ENCODE measurements around the gene HECTD1.
"Not testable (repeated sequence)": the region's sequence is repeated elsewhere in the genome, so short reads cannot be mapped to it uniquely, and the experiment has no call there.

HECTD1 gene

GRCh38 chr14:31194661-31195060 is 12.9 kb downstream of the HECTD1 start:
- DNase-seq (ENCODE audit: low read depth, low spot score) = no peak

- no peak for DNase-seq (ENCODE audit: low read depth, low spot score)
Observed at GRCh38 chr14:31194095-31194494, 13.5 kb downstream of the HECTD1 start.

GRCh38 chr14:31192544-31192943 is 15.0 kb downstream of the HECTD1 start:
- not testable (repeated sequence) for DNase-seq (ENCODE audit: low read depth, low spot score)

- no peak for DNase-seq (ENCODE audit: low read depth, low spot score)
Observed at GRCh38 chr14:31190717-31191263, 16.8 kb downstream of the HECTD1 start.

GRCh38 chr14:31190219-31190603 is 17.4 kb downstream of the HECTD1 start:
- no peak for DNase-seq (ENCODE audit: low read depth, low spot score)

GRCh38 chr14:31189346-31190218 is 18.0 kb downstream of the HECTD1 start:
- DNase-seq (ENCODE audit: low read depth, low spot score) = no peak

GRCh38 chr14:31188744-31189143 is 18.8 kb downstream of the HECTD1 start:
- DNase-seq (ENCODE audit: low read depth, low spot score) = no peak

- not testable (repeated sequence) for DNase-seq (ENCODE audit: low read depth, low spot score)
Observed at GRCh38 chr14:31182016-31182415, 25.6 kb downstream of the HECTD1 start.

GRCh38 chr14:31181271-31181670 is 26.3 kb downstream of the HECTD1 start:
- no peak for DNase-seq (ENCODE audit: low read depth, low spot score)

GRCh38 chr14:31180299-31181051 is 27.1 kb downstream of the HECTD1 start:
- DNase-seq (ENCODE audit: low read depth, low spot score) = no peak

- no peak for DNase-seq (ENCODE audit: low read depth, low spot score)
Observed at GRCh38 chr14:31174433-31174832, 33.2 kb downstream of the HECTD1 start.

GRCh38 chr14:31173120-31173837 is 34.3 kb downstream of the HECTD1 start:
- no peak for DNase-seq (ENCODE audit: low read depth, low spot score)

GRCh38 chr14:31172084-31172483 is 35.5 kb downstream of the HECTD1 start:
- DNase-seq (ENCODE audit: low read depth, low spot score) = no peak

- DNase-seq (ENCODE audit: low read depth, low spot score) = no peak
Observed at GRCh38 chr14:31170411-31170810, 37.2 kb downstream of the HECTD1 start.

- DNase-seq (ENCODE audit: low read depth, low spot score) = no peak
Observed at GRCh38 chr14:31169877-31170276, 37.7 kb downstream of the HECTD1 start.

GRCh38 chr14:31167032-31167431 is 40.6 kb downstream of the HECTD1 start:
- no peak for DNase-seq (ENCODE audit: low read depth, low spot score)

- no peak for DNase-seq (ENCODE audit: low read depth, low spot score)
Observed at GRCh38 chr14:31166271-31166561, 41.4 kb downstream of the HECTD1 start.

GRCh38 chr14:31164115-31164514 is 43.5 kb downstream of the HECTD1 start:
- DNase-seq (ENCODE audit: low read depth, low spot score) = no peak

- no peak for DNase-seq (ENCODE audit: low read depth, low spot score)
Observed at GRCh38 chr14:31162910-31163649, 44.5 kb downstream of the HECTD1 start.

GRCh38 chr14:31161274-31161673 is 46.3 kb downstream of the HECTD1 start:
- DNase-seq (ENCODE audit: low read depth, low spot score) = no peak

GRCh38 chr14:31159682-31160296 is 47.8 kb downstream of the HECTD1 start:
- DNase-seq (ENCODE audit: low read depth, low spot score) = no peak

Measured in activated CD4-positive, CD25-positive, alpha-beta regulatory T cell treated with anti-CD3 and anti-CD28 coated beads, Interleukin-2, amount 50 U/mL, for 16 hours (primary cell).